GM19468 (cell line): ENCODE measurements around the gene OR51B4.
"Not testable (repeated sequence)": the region's sequence is repeated elsewhere in the genome, so short reads cannot be mapped to it uniquely, and the experiment has no call there.

Source experiments
- ATAC-seq: cut with Tn5 transposase; IDR thresholded peaks from one replicate; pipeline ENCODE4 v1.9.1; 2021; ENCODE audit warnings: mild to moderate bottlenecking, moderate library complexity, moderate number of reproducible peaks; ENCODE audit not compliant: unreplicated experiment; ENCODE audit errors: extremely low read depth

The OR51B4 gene

GRCh38 chr11:5276697-5277096, 25.0 kb downstream of the OR51B4 start:
- no peak for ATAC-seq

GRCh38 chr11:5275369-5276110, 26.2 kb downstream of the OR51B4 start:
- no peak for ATAC-seq

- ATAC-seq: no peak
These were observed 27.4 kb downstream of the OR51B4 start for GRCh38 chr11:5274395-5274794.

- no peak for ATAC-seq
These were observed 29.2 kb downstream of the OR51B4 start for GRCh38 chr11:5272395-5273017.

- no peak for ATAC-seq
These were observed 32.0 kb downstream of the OR51B4 start, which contains the start of gene HBE1 for GRCh38 chr11:5269715-5270147. Gene HBE1 (minus strand): TSS chr11:5269945. CDS start chr11:5269890, 55 bp downstream.

- no peak for ATAC-seq
These were observed 34.6 kb downstream of the OR51B4 start for GRCh38 chr11:5267033-5267563.

- ATAC-seq: no peak
These were observed 35.1 kb downstream of the OR51B4 start for GRCh38 chr11:5266609-5267008.

GRCh38 chr11:5265832-5266231, 35.9 kb downstream of the OR51B4 start:
- ATAC-seq: no peak

- ATAC-seq: no peak
These were observed 43.0 kb downstream of the OR51B4 start for GRCh38 chr11:5258543-5259262.

- ATAC-seq: no peak
These were observed 44.5 kb downstream of the OR51B4 start for GRCh38 chr11:5257296-5257695.

- ATAC-seq: not testable (repeated sequence)
These were observed 46.9 kb downstream of the OR51B4 start, which contains the start of gene HBG2 for GRCh38 chr11:5254646-5255413. Gene HBG2 (minus strand): TSS chr11:5254781. CDS start chr11:5254728, 53 bp downstream.

- not testable (repeated sequence) for ATAC-seq
These were observed 47.7 kb downstream of the OR51B4 start for GRCh38 chr11:5254023-5254422.

GRCh38 chr11:5253440-5253839, 48.3 kb downstream of the OR51B4 start:
- ATAC-seq: not testable (repeated sequence)

GRCh38 chr11:5252919-5253265, 48.9 kb downstream of the OR51B4 start:
- no peak for ATAC-seq

GRCh38 chr11:5252192-5252918, 49.4 kb downstream of the OR51B4 start:
- ATAC-seq: no peak

GRCh38 chr11:5251746-5252145, 50.0 kb downstream of the OR51B4 start:
- ATAC-seq: no peak
